Left lung (tissue), 10 donors: ENCODE data around the gene NCAPG2. TPM values are rescaled to one million over a fixed set of nuclear protein-coding genes. Genes with fewer than 3 reads are reported as not detected.

Experiments
- ATAC-seq: fragments of 200-7000 bp; cut with Tn5 transposase; one replicate; pipeline ENCODE4 v1.9.1; 2020; ENCODE audit warnings: moderate library complexity
- DNase-seq, 4 donors: peaks; one replicate each; pipeline ENCODE4 v3.0.0-alpha.2; 2013 to 2020
- H3K27ac ChIP-seq, 2 donors: fragments of 200-600 bp; sonication (generic) in 1 of 2; one replicate each; pipeline versions ENCODE4 v1.5.0 to v1.8.0; 2020 to 2021
- H3K27me3 ChIP-seq, 2 donors: fragments of 200-600 bp; sonication (generic) in 1 of 2; one replicate each; pipeline versions ENCODE4 v1.5.0 to v1.8.0; 2020 to 2021
- H3K36me3 ChIP-seq, 2 donors: fragments of 200-600 bp; sonication (generic) in 1 of 2; one replicate each; pipeline versions ENCODE4 v1.5.0 to v1.8.0; 2020 to 2021
- H3K4me1 ChIP-seq, 2 donors: fragments of 200-600 bp; one replicate each; pipeline ENCODE4 v1.8.0; 2021
- H3K4me3 ChIP-seq, 2 donors: fragments of 200-600 bp; sonication (generic) in 1 of 2; one replicate each; pipeline versions ENCODE4 v1.5.0 to v1.8.0; 2020 to 2021; ENCODE audit warnings: mild to moderate bottlenecking in 1 of 2
- H3K9me3 ChIP-seq, 2 donors: fragments of 200-600 bp; sonication (generic) in 1 of 2; one replicate each; pipeline versions ENCODE4 v1.5.0 to v1.8.0; 2020 to 2021
- intact Hi-C, 2 donors: fragments of 100-400 bp; cut with DNase I; formaldehyde crosslinking; loops; one replicate each; pipeline versions ENCODE4 v1.11.2 to v1.14.2; 2022
- polyA plus RNA-seq, 6 donors: library from polyadenylated mRNA; unstranded; fragments of 120-200 nt; gene quantifications; one replicate each; pipeline ENCODE4 v1.2.1, GENCODE V29; 2013; ENCODE audit not compliant: insufficient read length in 6 of 6
- total RNA-seq, 2 donors: library from RNA; stranded (reverse); fragmentation: NEBNext Ultra II Directional; extraction: Animal tissue kit (Norgen Biotek cat#: 25700); gene quantifications; one replicate each; pipeline ENCODE4 v1.2.1, GENCODE V29; 2021
- TF ChIP-seq, protein P1 (sequence below), 2 donors: fragments of 200-600 bp; sonication (generic) in 1 of 2; IDR thresholded peaks; one replicate each; pipeline versions ENCODE4 v1.5.0 to v1.8.0; 2021; ENCODE audit warnings: antibody characterized with exemption in 2 of 2
- donor health status: DM: no; HTN: yes; CAD: no.
- donor health status: DM: no; HTN: no; CAD: no.

NCAPG2 gene
- total and polyA plus RNA-seq, 8 donors = 13.5 to 42.7 (median 24.6) TPM

DNA sequence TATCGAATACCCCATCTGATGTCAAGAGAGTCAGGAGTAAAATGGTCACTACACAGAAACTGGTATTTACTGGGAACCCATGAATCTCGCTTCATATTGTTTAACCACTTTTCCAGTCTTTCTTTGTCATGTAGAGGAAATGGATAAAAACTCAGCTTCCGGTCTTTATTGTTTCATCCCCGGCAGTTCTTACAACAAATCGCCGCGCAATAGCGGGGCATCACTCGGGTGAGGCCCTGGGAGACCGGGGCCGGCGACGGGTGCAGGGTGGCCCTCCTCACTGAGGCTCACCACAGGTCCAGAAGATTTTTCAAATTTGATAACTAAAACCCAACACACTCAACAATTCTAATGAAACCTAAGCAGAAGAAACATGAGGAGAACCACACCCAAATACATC, 81.4 kb downstream of the NCAPG2 start:
- TF ChIP-seq, protein P1, sequence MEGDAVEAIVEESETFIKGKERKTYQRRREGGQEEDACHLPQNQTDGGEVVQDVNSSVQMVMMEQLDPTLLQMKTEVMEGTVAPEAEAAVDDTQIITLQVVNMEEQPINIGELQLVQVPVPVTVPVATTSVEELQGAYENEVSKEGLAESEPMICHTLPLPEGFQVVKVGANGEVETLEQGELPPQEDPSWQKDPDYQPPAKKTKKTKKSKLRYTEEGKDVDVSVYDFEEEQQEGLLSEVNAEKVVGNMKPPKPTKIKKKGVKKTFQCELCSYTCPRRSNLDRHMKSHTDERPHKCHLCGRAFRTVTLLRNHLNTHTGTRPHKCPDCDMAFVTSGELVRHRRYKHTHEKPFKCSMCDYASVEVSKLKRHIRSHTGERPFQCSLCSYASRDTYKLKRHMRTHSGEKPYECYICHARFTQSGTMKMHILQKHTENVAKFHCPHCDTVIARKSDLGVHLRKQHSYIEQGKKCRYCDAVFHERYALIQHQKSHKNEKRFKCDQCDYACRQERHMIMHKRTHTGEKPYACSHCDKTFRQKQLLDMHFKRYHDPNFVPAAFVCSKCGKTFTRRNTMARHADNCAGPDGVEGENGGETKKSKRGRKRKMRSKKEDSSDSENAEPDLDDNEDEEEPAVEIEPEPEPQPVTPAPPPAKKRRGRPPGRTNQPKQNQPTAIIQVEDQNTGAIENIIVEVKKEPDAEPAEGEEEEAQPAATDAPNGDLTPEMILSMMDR (IDR thresholded peaks at IDR 0.05) = no peak
- DNase-seq = no peak
- Histone ChIP-seq H3K27ac (no peak overlapping the region), H3K9me3 (no peaks in the 10 kb centered on the region), H3K4me1 (no peaks in the 10 kb centered on the region), H3K27me3 (no peaks in the 10 kb centered on the region), H3K4me3 (no peak overlapping the region), H3K36me3 (peaks cover 0 to 7% of the 10 kb centered on the region in 2 donors)
- no peak for ATAC-seq
- intact Hi-C loops = no loop called here

DNA sequence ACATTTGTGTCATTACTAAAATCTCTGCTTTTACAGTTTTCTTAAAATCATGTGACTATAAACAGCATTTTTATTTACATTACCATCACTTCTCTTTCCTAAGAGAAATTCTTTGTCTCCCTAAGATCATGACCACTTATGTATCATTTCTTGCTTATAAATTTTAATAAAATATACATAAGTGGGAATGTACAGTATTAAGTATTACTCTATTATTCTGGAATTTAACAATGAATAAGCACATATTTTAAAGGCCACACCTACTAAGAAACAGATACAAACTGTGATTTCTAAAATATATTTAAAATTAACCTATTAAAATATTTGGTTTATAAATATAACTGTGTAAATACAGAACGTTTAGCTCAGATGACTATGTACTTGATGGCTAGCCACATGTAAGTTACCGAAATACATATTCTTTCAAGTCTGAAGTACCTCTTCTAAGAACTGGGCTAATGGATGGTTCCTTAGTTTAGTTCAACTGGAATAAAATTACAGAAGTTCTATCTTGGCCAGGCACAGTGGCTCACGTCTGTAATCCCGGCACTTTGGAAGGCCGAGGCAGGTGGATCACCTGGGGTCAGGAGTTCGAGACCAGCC, 83.7 kb downstream of the NCAPG2 start:
- no peak overlapping the region for H3K4me3 ChIP-seq
- peak; percentile 74 for ATAC-seq

DNA sequence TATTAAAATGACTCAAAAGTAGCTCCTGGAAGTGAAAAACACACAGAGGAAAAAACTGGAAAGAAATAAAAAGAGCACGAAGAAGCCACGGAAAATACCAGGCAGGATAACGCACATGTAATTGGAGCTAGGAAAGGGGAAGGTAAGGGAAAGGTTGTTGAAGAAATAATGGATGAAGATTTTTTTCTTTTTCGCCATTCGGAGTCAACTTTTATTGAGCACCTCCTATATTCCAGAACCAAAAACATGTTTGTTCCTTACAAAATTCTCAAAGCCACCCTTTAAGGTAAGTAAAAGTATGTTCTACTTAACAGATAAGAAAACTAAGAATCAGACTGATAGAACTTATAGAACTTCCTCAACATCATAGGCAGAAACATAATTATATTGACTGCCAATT, 84.2 kb downstream of the NCAPG2 start:
- DNase-seq (no peak), ATAC-seq (no peak)
- H3K9me3 ChIP-seq = no peaks in the 10 kb centered on the region
- H3K36me3 ChIP-seq = no peaks in the 10 kb centered on the region
- TF ChIP-seq, protein P1 (IDR thresholded peaks at IDR 0.05) = no peak
- no peaks in the 10 kb centered on the region for H3K27me3 ChIP-seq
- no peak overlapping the region for H3K27ac ChIP-seq
- intact Hi-C loops = no loop called here
- H3K4me3 ChIP-seq = no peak overlapping the region
- no peaks in the 10 kb centered on the region for H3K4me1 ChIP-seq

More for the DNA sequence above, 83.7 kb downstream of the NCAPG2 start:
- H3K9me3 ChIP-seq = no peaks in the 10 kb centered on the region
- TF ChIP-seq, protein P1 (IDR thresholded peaks at IDR 0.05) = no peak
- H3K27ac ChIP-seq = no peak overlapping the region
- H3K36me3 ChIP-seq = no peaks in the 10 kb centered on the region
- no peaks in the 10 kb centered on the region for H3K4me1 ChIP-seq
- intact Hi-C loops = no loop called here
- H3K27me3 ChIP-seq = no peaks in the 10 kb centered on the region
- peak in 1 of 4 donors; percentile 5 for DNase-seq

DNA sequence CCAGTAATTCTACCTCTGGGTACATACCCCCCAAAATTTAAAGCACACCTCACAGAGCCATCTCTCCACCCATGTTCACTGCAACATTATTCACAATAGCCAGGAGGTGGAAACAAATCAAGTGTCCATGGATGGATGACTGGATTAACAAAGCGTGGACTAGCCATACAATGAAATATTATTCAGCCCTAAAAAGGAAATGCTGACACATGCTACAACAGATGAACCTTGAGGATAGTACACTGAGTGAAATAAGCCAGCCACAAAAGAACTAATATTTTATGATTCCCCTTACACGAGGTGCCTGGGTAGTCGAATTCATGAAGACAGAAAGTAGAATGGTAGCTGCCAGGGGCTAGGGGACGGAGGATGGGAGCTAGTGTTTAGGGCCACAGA, 85.9 kb downstream of the NCAPG2 start:
- Histone ChIP-seq H3K4me1 (no peaks in the 10 kb centered on the region), H3K36me3 (no peaks in the 10 kb centered on the region), H3K4me3 (no peak overlapping the region), H3K27me3 (no peaks in the 10 kb centered on the region), H3K9me3 (no peaks in the 10 kb centered on the region), H3K27ac (no peak overlapping the region)
- TF ChIP-seq, protein P1 (IDR thresholded peaks at IDR 0.05) = no peak
- ATAC-seq (no peak), DNase-seq (no peak)
- intact Hi-C loops = no loop called here

DNA sequence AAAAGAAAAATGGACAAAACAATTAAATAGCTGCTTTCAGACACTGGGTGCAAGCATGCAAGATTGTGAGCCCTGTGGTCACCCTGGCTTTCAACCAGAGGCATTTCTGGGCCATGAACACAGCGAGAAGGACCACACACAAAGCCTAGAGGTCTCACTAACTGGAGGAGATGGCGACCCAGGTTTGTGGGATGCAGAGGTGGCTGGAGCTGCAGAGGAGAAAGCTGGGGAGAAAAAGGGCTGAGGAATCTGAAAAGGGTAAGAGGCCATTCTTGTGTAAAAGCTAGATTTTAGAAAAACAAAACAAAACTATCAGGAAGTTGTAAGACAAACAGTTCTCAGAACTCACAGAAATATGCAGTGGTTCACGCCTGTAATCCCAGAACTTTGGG, 86.9 kb downstream of the NCAPG2 start:
- TF ChIP-seq, protein P1 (IDR thresholded peaks at IDR 0.05) = no peak
- Histone ChIP-seq H3K4me3 (no peak overlapping the region), H3K36me3 (no peaks in the 10 kb centered on the region), H3K27me3 (no peaks in the 10 kb centered on the region), H3K4me1 (no peaks in the 10 kb centered on the region), H3K27ac (no peak overlapping the region), H3K9me3 (no peaks in the 10 kb centered on the region)
- DNase-seq (no peak), ATAC-seq (no peak)
- intact Hi-C loops = no loop called here
